HL-60/S4 treated with phorbol 12-myristate 13-acetate at 8.2 ng/mL for 4 days and 3 days (cell line): ENCODE data around the gene LBP.
"Not testable (repeated sequence)": the region's sequence is repeated elsewhere in the genome, so short reads cannot be mapped to it uniquely, and the experiment has no call there.

Experiments
- in situ Hi-C: fragments of 300-500 bp; cut with MboI; formaldehyde crosslinking; loops from 2 replicates; pipeline ENCODE4 v1.15.0; 2022; ENCODE audit warnings: low sequenced_read_pairs

The LBP gene, protein sequence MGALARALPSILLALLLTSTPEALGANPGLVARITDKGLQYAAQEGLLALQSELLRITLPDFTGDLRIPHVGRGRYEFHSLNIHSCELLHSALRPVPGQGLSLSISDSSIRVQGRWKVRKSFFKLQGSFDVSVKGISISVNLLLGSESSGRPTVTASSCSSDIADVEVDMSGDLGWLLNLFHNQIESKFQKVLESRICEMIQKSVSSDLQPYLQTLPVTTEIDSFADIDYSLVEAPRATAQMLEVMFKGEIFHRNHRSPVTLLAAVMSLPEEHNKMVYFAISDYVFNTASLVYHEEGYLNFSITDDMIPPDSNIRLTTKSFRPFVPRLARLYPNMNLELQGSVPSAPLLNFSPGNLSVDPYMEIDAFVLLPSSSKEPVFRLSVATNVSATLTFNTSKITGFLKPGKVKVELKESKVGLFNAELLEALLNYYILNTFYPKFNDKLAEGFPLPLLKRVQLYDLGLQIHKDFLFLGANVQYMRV

GRCh38 chr20:38346247-38346651 lies at the start of gene LBP:
TSS of gene LBP (plus strand) at chr20:38346482. CDS start at chr20:38346517, 35 bp downstream.
- in situ Hi-C loops: loop anchor here (25.0 kb wide), 1 partner anchor 784 kb away; no protein-coding TSS in a partner anchor

DNA sequence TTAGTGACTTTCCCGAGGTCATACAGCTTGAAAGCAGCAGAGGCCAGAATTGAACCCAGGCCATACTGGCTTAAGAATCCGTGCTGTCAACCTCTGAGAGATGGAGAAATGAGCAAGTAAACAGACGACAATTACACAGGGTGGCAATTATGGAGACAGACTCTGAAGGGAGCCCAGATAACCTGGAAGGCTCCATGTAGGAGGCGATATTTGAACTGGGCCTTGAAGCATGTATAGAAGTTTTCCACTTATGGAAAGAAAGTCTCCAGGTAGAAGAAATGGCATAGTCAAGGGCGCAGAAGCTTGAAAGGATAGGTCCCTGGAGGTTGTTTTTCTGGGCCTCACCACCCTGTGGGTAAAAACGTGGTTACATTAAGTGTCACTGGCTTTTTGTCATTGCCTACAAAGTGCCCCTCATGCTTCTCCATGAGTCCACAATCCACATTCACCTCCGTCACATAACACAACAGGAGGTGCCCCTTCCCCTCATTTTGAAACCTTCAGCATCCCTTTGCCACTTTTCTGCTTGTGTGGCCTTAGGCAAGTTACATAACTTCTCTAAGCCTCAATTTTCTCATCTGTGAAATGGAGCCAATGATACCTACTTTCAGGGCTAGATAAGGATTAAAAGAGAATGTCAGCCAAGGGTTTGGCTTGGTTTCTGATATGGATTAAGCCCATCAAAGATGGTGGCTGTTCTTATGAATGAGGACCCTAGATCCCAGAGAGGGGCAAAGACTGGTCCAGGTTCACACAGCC lies 48.2 kb upstream of the LBP start:
- in situ Hi-C loops: no loop called here

- in situ Hi-C loops: no loop called here
These were observed 47.5 kb upstream of the LBP start for GRCh38 chr20:38298768-38299288.

DNA sequence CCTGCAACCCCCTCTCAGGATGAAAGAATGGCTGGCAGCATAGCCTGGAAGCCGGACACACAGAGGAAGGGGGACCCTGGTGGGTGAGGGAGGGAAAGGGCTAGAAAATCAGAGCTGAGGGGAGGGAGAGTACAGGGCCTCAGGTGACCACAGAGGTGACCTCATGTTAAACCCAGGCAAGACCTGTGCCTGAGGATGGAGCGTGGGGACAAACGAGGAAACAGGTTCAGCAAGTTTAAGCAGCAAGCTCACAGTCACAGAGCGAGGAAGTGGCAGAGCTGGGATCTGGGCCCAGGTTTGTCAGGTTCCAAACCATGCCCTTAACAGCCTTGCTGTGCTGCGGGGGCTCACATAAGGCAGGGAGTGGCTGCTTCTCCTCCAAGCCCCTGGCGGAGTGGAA lies 46.3 kb upstream of the LBP start:
- in situ Hi-C loops: no loop called here

DNA sequence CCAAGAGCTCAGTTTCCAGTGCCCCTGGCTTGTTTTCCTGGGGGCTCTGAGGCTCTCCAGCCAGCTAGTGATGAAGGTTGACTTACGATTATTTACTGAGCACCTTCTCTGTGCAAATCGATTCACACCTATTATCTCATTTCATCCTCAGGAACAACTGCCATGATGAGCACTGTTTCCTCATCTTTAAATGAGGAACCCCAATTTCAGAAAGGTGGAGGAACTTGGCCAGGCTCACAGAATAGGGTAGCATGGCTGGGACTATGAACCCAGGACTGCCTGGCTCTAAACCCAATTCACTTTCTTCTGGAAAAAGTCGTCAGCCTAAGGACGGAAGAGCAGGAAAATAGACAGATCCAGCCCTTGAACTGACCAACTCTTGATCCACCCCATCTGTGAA lies 45.8 kb upstream of the LBP start:
- in situ Hi-C loops: no loop called here

GRCh38 chr20:38301309-38301708 lies 45.0 kb upstream of the LBP start:
- in situ Hi-C loops: no loop called here

DNA sequence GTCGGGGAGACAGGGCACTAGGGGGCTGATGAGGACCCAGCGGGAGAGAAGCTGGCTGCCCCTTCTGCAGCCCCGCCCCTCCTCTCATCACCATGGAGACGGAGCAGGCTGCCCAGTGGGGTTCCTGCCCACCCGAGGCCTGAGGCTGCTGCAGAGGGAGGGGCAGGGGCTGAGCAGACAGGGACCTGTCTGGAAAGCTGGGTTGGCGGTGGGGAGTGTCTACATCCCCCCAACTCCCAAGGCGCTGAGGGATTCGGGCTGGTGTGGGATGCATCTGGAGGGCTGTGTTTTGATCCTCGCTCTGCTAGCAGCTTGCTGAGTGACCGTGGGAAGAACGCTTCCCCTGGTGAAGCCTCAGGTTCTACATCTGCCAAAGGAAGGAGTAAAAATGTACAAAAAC lies 43.5 kb upstream of the LBP start:
- in situ Hi-C loops: no loop called here

- in situ Hi-C loops: no loop called here
These were observed 42.3 kb upstream of the LBP start, which contains the start of gene BPI for GRCh38 chr20:38303908-38304379. TSS of gene BPI (plus strand) at chr20:38304156. CDS start at chr20:38304224, 68 bp downstream.

DNA sequence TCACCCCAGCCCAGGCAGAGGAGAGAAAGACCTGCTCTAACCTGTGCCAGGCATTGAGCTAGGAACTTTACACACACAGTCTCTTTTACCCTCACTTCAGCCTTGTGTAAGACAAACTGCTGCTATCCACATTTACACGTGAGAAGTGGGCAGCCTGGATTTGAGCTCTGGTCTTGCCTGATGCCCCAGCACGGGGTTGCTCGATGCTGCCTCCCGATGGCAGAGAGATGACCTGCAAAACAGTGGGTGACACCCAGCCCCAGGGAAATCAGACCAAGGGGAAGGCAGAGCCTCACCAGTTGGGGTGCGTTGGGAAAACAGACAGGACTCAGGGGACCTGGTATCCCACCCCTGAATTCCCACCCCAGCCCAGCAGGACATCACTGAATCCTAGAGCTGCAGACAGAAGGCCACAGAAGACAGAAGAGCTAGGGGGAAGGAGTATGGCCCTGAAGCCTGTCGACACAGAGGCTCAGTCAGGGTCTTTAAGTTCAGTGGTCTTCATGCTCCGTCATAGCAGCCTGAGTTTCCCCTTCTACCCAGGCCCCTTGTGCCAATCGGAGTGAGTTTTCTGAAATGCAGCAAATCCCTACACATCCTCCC lies 41.3 kb upstream of the LBP start:
- in situ Hi-C loops: no loop called here

DNA sequence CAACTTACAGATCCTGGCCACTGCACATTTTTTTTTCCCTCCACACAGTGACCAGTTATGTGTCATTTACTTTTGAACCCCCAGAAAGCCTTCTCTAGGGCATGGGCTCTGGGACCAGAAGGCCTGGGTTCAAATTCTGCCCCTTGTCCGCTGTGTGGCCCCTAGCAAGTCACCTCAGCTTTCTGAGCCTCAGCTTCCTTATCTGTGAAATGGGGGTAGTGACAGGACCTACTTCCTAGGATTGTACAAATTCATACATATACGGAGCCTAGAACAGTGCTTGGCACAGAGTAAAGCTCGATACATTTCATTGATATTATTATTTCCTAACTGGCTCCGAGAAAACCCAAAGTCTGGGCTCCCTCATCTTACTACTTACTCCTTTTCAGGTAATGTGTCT lies 40.7 kb upstream of the LBP start:
- in situ Hi-C loops: no loop called here

- in situ Hi-C loops: no loop called here
These were observed 39.9 kb upstream of the LBP start for GRCh38 chr20:38306379-38306778.

GRCh38 chr20:38307371-38308046 lies 38.8 kb upstream of the LBP start:
- in situ Hi-C loops: no loop called here

DNA sequence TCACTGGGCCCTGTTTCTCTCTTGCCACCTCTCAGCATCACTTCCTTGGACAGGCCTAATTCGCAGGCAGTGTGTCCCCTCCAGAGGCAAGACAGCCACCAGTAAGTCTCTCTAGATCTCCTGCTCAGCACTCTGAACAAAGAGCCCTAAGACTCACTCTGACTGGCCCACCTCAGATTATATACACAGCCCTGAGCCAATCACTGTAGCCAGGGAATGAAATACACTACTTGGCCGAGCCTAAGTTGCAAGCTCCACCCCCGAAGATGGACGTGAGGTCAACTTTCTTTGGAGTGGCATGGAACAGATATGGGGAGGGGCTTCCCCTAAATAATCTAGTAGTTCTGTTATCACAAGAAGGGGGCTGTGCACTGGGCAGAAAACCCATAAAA lies 38.2 kb upstream of the LBP start:
- in situ Hi-C loops: no loop called here

GRCh38 chr20:38308447-38308846 lies 37.8 kb upstream of the LBP start:
- in situ Hi-C loops: no loop called here

DNA sequence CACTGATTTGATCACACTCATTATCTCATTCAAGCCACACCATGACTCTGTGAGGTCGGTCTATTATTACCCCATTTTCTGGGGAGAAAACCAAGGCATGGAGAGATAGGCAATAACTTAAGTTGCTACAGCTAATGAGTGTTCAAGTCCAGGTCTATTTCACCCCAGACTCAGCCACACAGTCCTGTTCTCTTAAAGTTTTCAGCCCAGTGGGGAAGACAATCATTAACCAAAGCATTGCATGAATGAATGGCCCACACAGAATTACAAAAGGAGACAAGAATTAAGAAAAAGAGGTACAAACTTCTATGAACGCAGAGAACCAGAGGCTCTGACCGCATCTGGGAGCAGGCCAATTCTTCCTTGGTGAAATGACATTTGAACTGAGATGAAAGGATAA lies 35.2 kb upstream of the LBP start:
- in situ Hi-C loops: no loop called here

GRCh38 chr20:38311491-38311890 lies 34.8 kb upstream of the LBP start:
- in situ Hi-C loops: no loop called here

DNA sequence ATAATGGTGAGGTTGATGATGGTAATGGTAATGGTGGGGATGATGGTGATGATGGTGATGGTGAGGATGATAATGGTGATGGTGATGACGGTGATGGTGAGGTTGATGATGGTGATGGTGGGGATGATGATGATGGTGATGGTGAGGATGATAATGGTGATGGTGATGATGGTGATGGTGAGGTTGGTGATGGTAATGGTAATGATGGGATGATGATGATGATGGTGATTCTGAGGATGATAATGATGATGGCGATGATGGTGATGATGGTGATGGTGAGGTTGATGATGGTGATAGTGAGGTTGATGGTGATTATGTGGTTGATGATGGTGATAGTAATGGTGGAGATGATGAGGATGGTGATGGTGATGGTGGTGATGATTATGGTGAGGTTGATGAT lies 32.6 kb upstream of the LBP start:
- in situ Hi-C loops: no loop called here

GRCh38 chr20:38314350-38314749 lies 31.9 kb upstream of the LBP start:
- in situ Hi-C loops: not testable (repeated sequence)

GRCh38 chr20:38315290-38315966 lies 30.9 kb upstream of the LBP start:
- in situ Hi-C loops: loop anchor here (5.0 kb wide), 1 partner anchor 83 kb away; no protein-coding TSS in a partner anchor

- in situ Hi-C loops: loop anchor here (5.0 kb wide), 1 partner anchor 84 kb away; no protein-coding TSS in a partner anchor
These were observed 29.9 kb upstream of the LBP start for GRCh38 chr20:38316341-38316740.
